ENCODE measurements around the gene SMAGP.

DNA sequence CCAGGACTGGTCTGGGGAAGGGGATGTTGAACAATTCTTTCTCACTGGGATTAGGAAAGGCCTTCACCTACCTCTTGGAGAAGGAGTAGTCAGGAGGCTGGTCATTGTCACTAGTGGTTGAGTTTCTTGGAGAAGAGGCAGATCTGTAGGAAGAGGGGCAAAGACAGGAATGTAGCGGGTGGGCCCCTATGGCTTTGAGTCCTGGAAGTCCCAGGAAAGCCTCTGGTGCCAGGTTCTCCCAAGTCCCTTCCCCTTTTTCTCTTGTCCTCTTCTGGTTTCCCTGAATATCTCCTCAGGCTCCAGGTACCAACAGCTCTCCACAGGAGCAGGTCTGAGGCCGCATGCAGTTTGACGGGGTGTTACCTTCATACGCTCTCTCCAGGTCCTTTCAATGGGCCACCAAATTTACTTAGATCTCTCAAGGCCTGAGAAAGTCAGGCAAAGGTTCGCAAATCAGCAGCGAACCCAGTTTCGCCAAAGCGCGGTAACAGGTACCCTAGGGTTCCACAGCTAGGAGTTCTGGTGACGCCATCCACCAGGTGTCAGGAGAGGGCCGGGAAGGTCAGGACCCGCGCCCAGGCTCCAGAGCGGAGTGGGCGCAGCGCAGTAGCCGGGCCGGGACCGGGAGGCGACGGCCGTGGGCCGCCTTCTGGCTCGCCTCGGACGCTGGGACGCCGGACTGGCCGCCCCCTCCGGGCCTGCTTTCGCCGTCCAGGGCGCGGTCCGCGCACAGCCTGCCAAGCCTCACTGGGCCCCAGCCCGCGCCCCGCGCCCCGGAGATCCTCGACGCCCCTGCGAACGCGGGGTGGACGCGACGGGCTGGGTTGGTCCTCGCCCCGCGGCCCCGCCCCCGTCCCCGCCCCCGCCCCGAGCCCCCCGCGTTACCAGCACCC lies 795 bp downstream of the SMAGP start:
- peak; percentile 32 to 70 (median 47) for TF ChIP-seq CTCF (IDR thresholded peaks at IDR 0.05)
- no peak for TF ChIP-seq POLR2A (IDR thresholded peaks at IDR 0.05)
- no peak for TF ChIP-seq EP300 (IDR thresholded peaks at IDR 0.05; ENCODE audit: low read depth)
